Spleen (tissue), 11 donors: ENCODE data around the gene LPAR3. TPM values are rescaled to one million over a fixed set of nuclear protein-coding genes. Genes with fewer than 3 reads are reported as not detected.

Experiments used
- DNase-seq: peaks from one replicate; pipeline ENCODE4 v3.0.0-alpha.2; 2020
- H3K27ac ChIP-seq, 8 donors: fragments of 200-600 bp; sonication (generic) in 7 of 8; 1 replicate in 4 of 8; 2 replicates in 4 of 8; pipeline versions ENCODE4 v1.5.0 to v1.8.0; 2016 to 2021; ENCODE audit warnings: inconsistent platforms in 4 of 8, mild to moderate bottlenecking in 4 of 8, moderate library complexity in 1 of 8
- H3K27me3 ChIP-seq, 7 donors: fragments of 200-600 bp; sonication (generic) in 6 of 7; replicated peaks in 1 of 7; 1 replicate in 4 of 7; 2 replicates in 3 of 7; pipeline versions ENCODE4 v1.5.0 to v1.8.0; 2016 to 2021; ENCODE audit warnings: inconsistent platforms in 3 of 7, mild to moderate bottlenecking in 1 of 7
- H3K36me3 ChIP-seq, 6 donors: fragments of 200-600 bp; sonication (generic) in 5 of 6; 1 replicate in 4 of 6; 2 replicates in 2 of 6; pipeline versions ENCODE4 v1.5.0 to v1.8.0; 2016 to 2021; ENCODE audit warnings: inconsistent platforms in 2 of 6
- H3K4me1 ChIP-seq, 6 donors: fragments of 200-600 bp; sonication (generic) in 5 of 6; 1 replicate in 3 of 6; 2 replicates in 3 of 6; pipeline versions ENCODE4 v1.5.0 to v1.8.0; 2016 to 2021; ENCODE audit warnings: inconsistent platforms in 3 of 6
- H3K4me3 ChIP-seq, 8 donors: fragments of 200-600 bp; sonication (generic) in 7 of 8; 1 replicate in 4 of 8; 2 replicates in 4 of 8; pipeline versions ENCODE4 v1.5.0 to v1.8.0; 2016 to 2021; ENCODE audit warnings: inconsistent platforms in 4 of 8, mild to moderate bottlenecking in 4 of 8, moderate library complexity in 2 of 8
- H3K9me3 ChIP-seq, 8 donors: fragments of 200-600 bp; sonication (generic) in 7 of 8; 1 replicate in 4 of 8; 2 replicates in 4 of 8; pipeline versions ENCODE4 v1.5.0 to v1.8.0; 2016 to 2021; ENCODE audit warnings: inconsistent platforms in 4 of 8
- CTCF ChIP-seq, 11 experiments: fragments of 200-600 bp in 7 of 11; fragments of 450-650 bp in 4 of 11; sonication (generic) in 4 of 11; IDR thresholded peaks in 8 of 11; conservative IDR thresholded peaks in 3 of 11; 1 replicate in 7 of 11; 2 replicates in 4 of 11; pipeline versions ENCODE4 v1.4.0 to v1.8.0; 2016 to 2021; ENCODE audit warnings: antibody characterized with exemption in 11 of 11, inconsistent platforms in 4 of 11, mild to moderate bottlenecking in 1 of 11
- POLR2A ChIP-seq, 3 donors: fragments of 450-650 bp; IDR thresholded peaks; one replicate each; pipeline ENCODE4 v1.5.1; 2017; ENCODE audit warnings: antibody characterized with exemption in 3 of 3, mild to moderate bottlenecking in 1 of 3
- POLR2AphosphoS5 ChIP-seq, 3 donors: sonication (generic); formaldehyde crosslinking; IDR thresholded peaks; one replicate each; pipeline ENCODE4 v1.5.1; 2017; ENCODE audit warnings: antibody characterized with exemption in 3 of 3
- WGBS, 5 donors: extraction: QIAGEN DNeasy Blood & Tissue Kit in 3 of 5; methylation state at CpG; one replicate each; pipeline versions ENCODE4 v1.1.5 to v1.1.7; 2013 to 2018; 5-methylcytosine and 5-hydroxymethylcytosine counted together
- intact Hi-C: fragments of 100-400 bp; cut with DNase I; formaldehyde crosslinking; loops from one replicate; pipeline ENCODE4 v1.15.0; 2023; ENCODE audit warnings: low total_unique reads
- polyA plus RNA-seq, 3 donors: library from polyadenylated mRNA; stranded (reverse); fragments of 200-250 nt; gene quantifications; one replicate each; pipeline ENCODE4 v1.2.1, GENCODE V29; 2013
- total RNA-seq, 7 donors: library from RNA; depleted of rRNA in 3 of 7; stranded (reverse); fragments of >200 nt in 3 of 7; fragmentation: NEBNext Ultra II Directional in 4 of 7; extraction: Animal tissue kit (Norgen Biotek cat#: 25700) in 4 of 7; gene quantifications; one replicate each; pipeline versions ENCODE4 v1.1.0 to v1.2.1, GENCODE V29; 2016 to 2021
- donor health status: healthy with polysubstance abuse.
- donor health status: DM: no; HTN: no; CAD: no; lungs with moderate emphysema.
- donor health status: DM: no; HTN: no; CAD: no.
- donor health status: Bipolar disorder and iron deficiency.
- donor health status: healthy.
- donor health status: DM: no; HTN: no; CAD: no.
- donor health status: DM: yes; HTN: yes; CAD: no.

LPAR3 gene
- total and polyA plus RNA-seq, 10 donors: 0.03 to 0.85 (median 0.31) TPM

GRCh38 chr1:84795966-84796600, 96.9 kb downstream of the LPAR3 start:
- Histone ChIP-seq H3K4me3 (no peak overlapping the region), H3K4me1 (no peaks in the 10 kb centered on the region), H3K27ac (no peak overlapping the region), H3K36me3 (no peaks in the 10 kb centered on the region), H3K9me3 (peaks cover 0 to 15% (median 8%) of the 10 kb centered on the region in 8 donors), H3K27me3 (no peaks in the 10 kb centered on the region)
- intact Hi-C loops: no loop called here
- DNase-seq: no peak
- no peak for TF ChIP-seq CTCF (IDR thresholded peaks at IDR 0.05 in 8 of 11, conservative IDR thresholded peaks at IDR 0.05 in 3 of 11)
- no peak for TF ChIP-seq POLR2AphosphoS5 (IDR thresholded peaks at IDR 0.05)
- no peak for TF ChIP-seq POLR2A (IDR thresholded peaks at IDR 0.05)
- WGBS, 5 donors: 66 to 72% (median 69%) methylated on average over 9 of the region's 9 CpGs

- Histone ChIP-seq H3K9me3 (peaks cover 0 to 15% (median 8%) of the 10 kb centered on the region in 8 donors), H3K36me3 (no peaks in the 10 kb centered on the region), H3K4me3 (no peak overlapping the region), H3K27me3 (no peaks in the 10 kb centered on the region), H3K4me1 (no peaks in the 10 kb centered on the region), H3K27ac (no peak overlapping the region)
- TF ChIP-seq POLR2A (IDR thresholded peaks at IDR 0.05) (no peak), POLR2AphosphoS5 (IDR thresholded peaks at IDR 0.05) (no peak), CTCF (IDR thresholded peaks at IDR 0.05 in 8 of 11, conservative IDR thresholded peaks at IDR 0.05 in 3 of 11) (no peak)
- intact Hi-C loops: no loop called here
- DNase-seq: no peak
- WGBS, 5 donors: 85 to 98% (median 88%) methylated on average over 2 of the region's 2 CpGs
These were observed 97.8 kb downstream of the LPAR3 start for GRCh38 chr1:84795213-84795612.

- intact Hi-C loops: no loop called here
- no peaks in the 10 kb centered on the region for H3K27me3 ChIP-seq
- TF ChIP-seq CTCF (IDR thresholded peaks at IDR 0.05 in 8 of 11, conservative IDR thresholded peaks at IDR 0.05 in 3 of 11) (no peak), POLR2AphosphoS5 (IDR thresholded peaks at IDR 0.05) (no peak), POLR2A (IDR thresholded peaks at IDR 0.05) (no peak)
- H3K4me1 ChIP-seq: no peaks in the 10 kb centered on the region
- WGBS, 5 donors: 78 to 93% (median 89%) methylated on average over 2 of the region's 2 CpGs
- H3K36me3 ChIP-seq: no peaks in the 10 kb centered on the region
- no peak overlapping the region for H3K27ac ChIP-seq
- peaks cover 0 to 26% (median 18%) of the 10 kb centered on the region in 8 donors for H3K9me3 ChIP-seq
- no peak for DNase-seq
- H3K4me3 ChIP-seq: no peak overlapping the region
These were observed 100.6 kb downstream of the LPAR3 start for GRCh38 chr1:84792421-84792820.

- no peaks in the 10 kb centered on the region for H3K36me3 ChIP-seq
- 70 to 93% (median 72%) methylated on average over 3 of the region's 3 CpGs for WGBS, 5 donors
- DNase-seq: no peak
- TF ChIP-seq POLR2A (IDR thresholded peaks at IDR 0.05): no peak
- TF ChIP-seq CTCF (IDR thresholded peaks at IDR 0.05 in 8 of 11, conservative IDR thresholded peaks at IDR 0.05 in 3 of 11): no peak
- no peak for TF ChIP-seq POLR2AphosphoS5 (IDR thresholded peaks at IDR 0.05)
- no peaks in the 10 kb centered on the region for H3K4me1 ChIP-seq
- intact Hi-C loops: no loop called here
- no peak overlapping the region for H3K4me3 ChIP-seq
- H3K27ac ChIP-seq: no peak overlapping the region
- H3K9me3 ChIP-seq: peaks cover 0 to 27% (median 19%) of the 10 kb centered on the region in 8 donors
- H3K27me3 ChIP-seq: no peaks in the 10 kb centered on the region
These were observed 104.0 kb downstream of the LPAR3 start for GRCh38 chr1:84789014-84789413.
